Dedifferentiated amniotic fluid mesenchymal stem cell (primary cell): Measurements from ENCODE around the gene NT5C2.
"Not testable (repeated sequence)": the region's sequence is repeated elsewhere in the genome, so short reads cannot be mapped to it uniquely, and the experiment has no call there.

Source experiments
- DNase-seq: peaks from one replicate; pipeline ENCODE4 v3.0.0-alpha.2; 2016; ENCODE audit errors: extremely low spot score

NT5C2 gene

GRCh38 chr10:103193107-103193819 lies at the start of gene NT5C2:
Gene NT5C2, minus strand, starts transcription at chr10:103193272. Its CDS starts 18,314 bp downstream, at chr10:103174958.
- peak; percentile 70 for DNase-seq

- peak; percentile 39 for DNase-seq
These were observed 48.4 kb upstream of the NT5C2 start for GRCh38 chr10:103241262-103242011.

- DNase-seq = peak; percentile 58
These were observed 45.6 kb upstream of the NT5C2 start for GRCh38 chr10:103238506-103239252.

- DNase-seq = no peak
These were observed 42.7 kb upstream of the NT5C2 start for GRCh38 chr10:103235775-103236174.

- no peak for DNase-seq
These were observed 39.9 kb upstream of the NT5C2 start for GRCh38 chr10:103232772-103233488.

GRCh38 chr10:103232131-103232673 lies 39.1 kb upstream of the NT5C2 start:
- DNase-seq = no peak

- peak; percentile 98 for DNase-seq
These were observed 38.0 kb upstream of the NT5C2 start for GRCh38 chr10:103231047-103231551.

- no peak for DNase-seq
These were observed 34.3 kb upstream of the NT5C2 start for GRCh38 chr10:103227416-103227815.

GRCh38 chr10:103225939-103226338 lies 32.9 kb upstream of the NT5C2 start:
- DNase-seq = no peak

- DNase-seq = not testable (repeated sequence)
These were observed 31.6 kb upstream of the NT5C2 start for GRCh38 chr10:103224721-103225120.

- no peak for DNase-seq
These were observed 31.1 kb upstream of the NT5C2 start for GRCh38 chr10:103224133-103224532.

GRCh38 chr10:103216362-103216761 lies 23.3 kb upstream of the NT5C2 start:
- DNase-seq = not testable (repeated sequence)

- no peak for DNase-seq
These were observed 22.5 kb upstream of the NT5C2 start for GRCh38 chr10:103215601-103216000.

GRCh38 chr10:103210262-103210661 lies 17.2 kb upstream of the NT5C2 start:
- not testable (repeated sequence) for DNase-seq

GRCh38 chr10:103207643-103208042 lies 14.6 kb upstream of the NT5C2 start:
- DNase-seq = not testable (repeated sequence)

GRCh38 chr10:103207141-103207540 lies 14.1 kb upstream of the NT5C2 start:
- no peak for DNase-seq

- not testable (repeated sequence) for DNase-seq
These were observed 13.6 kb upstream of the NT5C2 start for GRCh38 chr10:103206715-103207114.

- DNase-seq = not testable (repeated sequence)
These were observed 12.3 kb upstream of the NT5C2 start for GRCh38 chr10:103205401-103205800.

GRCh38 chr10:103204353-103205255 lies 11.5 kb upstream of the NT5C2 start:
- no peak for DNase-seq

GRCh38 chr10:103203466-103203865 lies 10.4 kb upstream of the NT5C2 start:
- DNase-seq = no peak
